MCF 10A (cell line): Measurements from ENCODE around the gene ACTR5. TPM values are rescaled to one million over a fixed set of nuclear protein-coding genes. Genes with fewer than 3 reads are reported as not detected.

ENCODE experiments used
- BruUV-seq: library from RNA; stranded (reverse); fragments of 400-500 nt; replicated peaks from 2 replicates; lab custom pipeline; 2021; lab: Mats Ljungman, UMichigan
- CTCF ChIA-PET: fragments of 300-600 bp; sonication (Branson Sonifier 250); formaldehyde crosslinking; extraction: SDS; loops from one replicate; lab custom pipeline; 2021; ENCODE audit warnings: antibody characterized with exemption, inconsistent platforms; lab: Yijun Ruan, JAX
- POLR2A ChIA-PET: fragments of 300-600, 350-650 bp; sonication (Branson Sonifier 250); formaldehyde crosslinking; extraction: SDS; loops from one replicate; lab custom pipeline; 2020; ENCODE audit warnings: antibody characterized with exemption, inconsistent platforms; lab: Yijun Ruan, JAX
- DNase-seq: peaks from one replicate; pipeline ENCODE4 v3.0.0-alpha.2; 2018; ENCODE audit not compliant: unreplicated experiment
- H3K27ac Mint-ChIP-seq: one replicate; pipeline ENCODE4 v1.8.0; 2022; ENCODE audit warnings: mild to moderate bottlenecking, low read depth, mixed read lengths; ENCODE audit not compliant: unreplicated experiment
- H3K27me3 Mint-ChIP-seq: one replicate; pipeline ENCODE4 v1.8.0; 2022; ENCODE audit warnings: mixed read lengths; ENCODE audit not compliant: insufficient read depth, unreplicated experiment
- H3K36me3 Mint-ChIP-seq: one replicate; pipeline ENCODE4 v1.8.0; 2022; ENCODE audit warnings: mild to moderate bottlenecking, moderate library complexity, mixed read lengths; ENCODE audit not compliant: insufficient read depth, unreplicated experiment
- H3K4me1 Mint-ChIP-seq: one replicate; pipeline ENCODE4 v1.8.0; 2022; ENCODE audit warnings: mixed read lengths; ENCODE audit not compliant: insufficient read depth, unreplicated experiment
- H3K4me3 Mint-ChIP-seq: one replicate; pipeline ENCODE4 v1.8.0; 2022; ENCODE audit warnings: mild to moderate bottlenecking, moderate library complexity, mixed read lengths; ENCODE audit not compliant: unreplicated experiment
- H3K9me3 Mint-ChIP-seq: one replicate; pipeline ENCODE4 v1.8.0; 2022; ENCODE audit warnings: mixed read lengths; ENCODE audit not compliant: unreplicated experiment
- intact Hi-C: fragments of 100-400 bp; cut with micrococcal nuclease; formaldehyde crosslinking; loops from 2 replicates; pipeline ENCODE4 v1.14.1; 2022
- total RNA-seq: library from RNA; stranded (reverse); gene quantifications from 2 replicates; pipeline ENCODE4 v1.2.3, GENCODE V29; 2022
- TF ChIP-seq, protein P1 (sequence below): fragments of 200-600 bp; IDR thresholded peaks from one replicate; pipeline ENCODE4 v1.8.0; 2022; ENCODE audit warnings: antibody characterized with exemption, mild to moderate bottlenecking; ENCODE audit not compliant: unreplicated experiment

ACTR5 gene
- total RNA-seq, 1 experiment from 2014 or later = 6.0 TPM

- no peaks in the 10 kb centered on the region for H3K36me3 Mint-ChIP-seq
- DNase-seq = no peak
- no peaks in the 10 kb centered on the region for H3K4me1 Mint-ChIP-seq
- no TSS peak for BruUV-seq
- TF ChIP-seq, protein P1, sequence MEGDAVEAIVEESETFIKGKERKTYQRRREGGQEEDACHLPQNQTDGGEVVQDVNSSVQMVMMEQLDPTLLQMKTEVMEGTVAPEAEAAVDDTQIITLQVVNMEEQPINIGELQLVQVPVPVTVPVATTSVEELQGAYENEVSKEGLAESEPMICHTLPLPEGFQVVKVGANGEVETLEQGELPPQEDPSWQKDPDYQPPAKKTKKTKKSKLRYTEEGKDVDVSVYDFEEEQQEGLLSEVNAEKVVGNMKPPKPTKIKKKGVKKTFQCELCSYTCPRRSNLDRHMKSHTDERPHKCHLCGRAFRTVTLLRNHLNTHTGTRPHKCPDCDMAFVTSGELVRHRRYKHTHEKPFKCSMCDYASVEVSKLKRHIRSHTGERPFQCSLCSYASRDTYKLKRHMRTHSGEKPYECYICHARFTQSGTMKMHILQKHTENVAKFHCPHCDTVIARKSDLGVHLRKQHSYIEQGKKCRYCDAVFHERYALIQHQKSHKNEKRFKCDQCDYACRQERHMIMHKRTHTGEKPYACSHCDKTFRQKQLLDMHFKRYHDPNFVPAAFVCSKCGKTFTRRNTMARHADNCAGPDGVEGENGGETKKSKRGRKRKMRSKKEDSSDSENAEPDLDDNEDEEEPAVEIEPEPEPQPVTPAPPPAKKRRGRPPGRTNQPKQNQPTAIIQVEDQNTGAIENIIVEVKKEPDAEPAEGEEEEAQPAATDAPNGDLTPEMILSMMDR = no peak
- intact Hi-C loops = no loop called here
- CTCF ChIA-PET = interaction anchor here (0.6 kb wide), 1 partner anchor 39 kb away, joined by 3 read pairs; no protein-coding TSS in a partner anchor
- POLR2A ChIA-PET = no interaction called here
- H3K4me3 Mint-ChIP-seq = no peak overlapping the region
- no peaks in the 10 kb centered on the region for H3K9me3 Mint-ChIP-seq
- peaks cover 24% of the 10 kb centered on the region for H3K27me3 Mint-ChIP-seq
- no peak overlapping the region for H3K27ac Mint-ChIP-seq
These were observed 61.7 kb downstream of the ACTR5 start for GRCh38 chr20:38809942-38810341.

GRCh38 chr20:38810926-38811630 is 62.8 kb downstream of the ACTR5 start:
- TF ChIP-seq, protein P1 = no peak
- no peak for DNase-seq
- Mint-ChIP-seq H3K36me3 (no peaks in the 10 kb centered on the region), H3K27me3 (peaks cover 24% of the 10 kb centered on the region), H3K9me3 (no peaks in the 10 kb centered on the region), H3K4me3 (no peak overlapping the region), H3K27ac (no peak overlapping the region), H3K4me1 (no peaks in the 10 kb centered on the region)
- BruUV-seq = no TSS peak
- intact Hi-C loops = no loop called here
- POLR2A ChIA-PET = interaction anchor here (1.6 kb wide), 1 partner anchor 21 kb away, joined by 5 read pairs; no protein-coding TSS in a partner anchor
- CTCF ChIA-PET = no interaction called here

DNA sequence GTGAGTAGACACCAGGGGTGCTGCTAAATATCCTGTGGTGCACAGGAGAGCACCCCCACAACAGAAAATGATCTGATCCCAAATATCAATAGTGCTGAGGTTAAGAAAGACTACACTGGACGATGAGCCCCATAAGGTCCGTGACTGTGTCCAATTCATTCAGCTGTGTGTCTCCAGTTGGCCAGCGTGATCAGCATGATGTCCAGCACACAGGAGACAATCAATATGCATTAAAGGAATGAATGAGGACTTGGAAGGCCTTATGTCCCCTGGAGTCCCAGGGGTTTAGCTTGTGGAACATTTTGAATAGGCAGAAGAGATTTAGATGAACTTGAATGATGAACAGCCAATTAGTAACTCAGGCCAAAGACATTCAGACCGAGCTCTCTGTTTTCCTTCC is 63.5 kb downstream of the ACTR5 start:
- ChIA-PET CTCF (interaction anchor here (0.6 kb wide), 2 partner anchors 58 to 502 kb away, joined by 3 to 4 read pairs; no protein-coding TSS in a partner anchor), POLR2A (interaction anchor here (0.5 to 1.6 kb wide), 2 partner anchors 11 to 22 kb away, joined by 3 to 5 read pairs; no protein-coding TSS in a partner anchor)
- TF ChIP-seq, protein P1 = no peak
- H3K27me3 Mint-ChIP-seq = peaks cover 24% of the 10 kb centered on the region
- H3K4me3 Mint-ChIP-seq = no peak overlapping the region
- intact Hi-C loops = no loop called here
- H3K9me3 Mint-ChIP-seq = no peaks in the 10 kb centered on the region
- H3K4me1 Mint-ChIP-seq = no peaks in the 10 kb centered on the region
- no peaks in the 10 kb centered on the region for H3K36me3 Mint-ChIP-seq
- no peak overlapping the region for H3K27ac Mint-ChIP-seq
- DNase-seq = no peak
- no TSS peak for BruUV-seq

DNA sequence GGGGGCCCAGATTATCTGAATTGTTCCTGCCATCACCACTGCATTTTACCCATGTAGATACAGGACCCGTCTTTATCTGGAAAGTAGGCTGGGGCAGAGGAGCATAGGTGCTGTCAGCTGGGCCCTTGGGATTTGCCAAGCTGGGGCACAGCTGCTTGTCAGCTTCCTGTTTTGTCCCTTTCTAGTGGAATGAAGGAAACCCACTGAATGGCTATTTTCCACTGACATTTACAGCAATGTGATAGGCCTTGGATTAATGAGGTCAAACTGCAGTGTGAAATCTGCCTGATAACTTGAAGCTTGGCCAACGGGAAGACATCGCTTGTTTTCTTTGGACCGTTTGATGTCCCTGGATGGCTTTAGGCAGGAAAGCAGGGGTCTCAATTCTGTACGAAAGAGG is 63.9 kb downstream of the ACTR5 start:
- no peak for DNase-seq
- CTCF ChIA-PET = interaction anchor here (0.6 to 0.9 kb wide), 4 partner anchors 58 to 502 kb away, joined by 3 to 4 read pairs (median 4); no protein-coding TSS in a partner anchor
- BruUV-seq = no TSS peak
- Mint-ChIP-seq H3K4me3 (no peak overlapping the region), H3K27ac (no peak overlapping the region), H3K27me3 (peaks cover 21% of the 10 kb centered on the region), H3K36me3 (no peaks in the 10 kb centered on the region), H3K9me3 (no peaks in the 10 kb centered on the region), H3K4me1 (no peaks in the 10 kb centered on the region)
- intact Hi-C loops = no loop called here
- TF ChIP-seq, protein P1 = no peak
- POLR2A ChIA-PET = interaction anchor here (0.5 to 1.6 kb wide), 2 partner anchors 10 to 22 kb away, joined by 3 to 5 read pairs; no protein-coding TSS in a partner anchor
